Activated T-cell treated with anti-CD3 and anti-CD28 coated beads, Interleukin-2, amount 50 U/mL, for 48 hours (primary cell): ENCODE results near the gene GPR39.

Source experiments
- DNase-seq, 2 experiments: peaks; one replicate each; pipeline ENCODE4 v3.0.0-alpha.2; 2020

Gene GPR39

GRCh38 chr2:132415256-132415914 is 1.2 kb upstream of the GPR39 start:
- DNase-seq = no peak

DNA sequence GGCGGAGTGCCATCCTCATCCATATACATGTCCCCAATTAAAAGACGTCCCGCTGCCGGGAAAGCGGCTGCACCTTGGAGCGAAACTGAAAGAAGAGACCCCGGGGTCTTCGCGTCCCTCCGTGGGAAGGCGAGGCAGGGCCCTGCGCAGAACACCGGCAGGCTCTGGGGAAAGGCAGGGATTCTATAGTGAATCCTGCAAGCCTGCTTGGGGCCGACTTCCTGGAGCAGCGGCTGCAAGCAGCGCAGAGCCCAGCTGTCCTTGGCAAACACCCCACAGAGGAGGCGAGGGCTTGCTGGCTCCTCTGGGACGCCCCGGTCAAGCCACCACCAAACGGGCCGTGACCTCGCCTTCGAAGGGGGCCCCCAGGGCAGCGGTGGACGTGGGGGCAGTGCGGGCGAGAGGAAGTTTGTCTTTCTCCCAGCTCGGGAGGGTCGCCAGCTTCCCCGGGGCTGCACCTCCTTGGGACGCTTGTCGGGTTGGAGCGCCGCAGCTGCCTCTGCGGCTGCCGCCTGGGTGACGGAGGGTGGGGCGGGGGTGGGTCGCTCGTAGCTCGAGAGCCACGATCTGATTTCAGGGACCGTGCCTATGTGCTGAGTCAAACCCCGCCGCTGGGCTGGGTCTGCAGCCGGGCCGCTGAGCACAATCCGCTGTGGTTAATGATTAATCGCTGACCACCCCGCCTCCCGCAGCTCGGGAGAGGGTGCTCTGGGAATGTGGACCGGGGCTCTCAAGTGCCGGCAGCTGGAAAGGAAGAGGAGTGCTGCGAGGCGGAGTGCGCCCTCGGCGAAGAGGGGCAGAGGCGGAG is 486 bp upstream of the GPR39 start:
- no peak for DNase-seq

- no peak for DNase-seq
Measured at GRCh38 chr2:132417430-132418035, 928 bp downstream of the GPR39 start.

DNA sequence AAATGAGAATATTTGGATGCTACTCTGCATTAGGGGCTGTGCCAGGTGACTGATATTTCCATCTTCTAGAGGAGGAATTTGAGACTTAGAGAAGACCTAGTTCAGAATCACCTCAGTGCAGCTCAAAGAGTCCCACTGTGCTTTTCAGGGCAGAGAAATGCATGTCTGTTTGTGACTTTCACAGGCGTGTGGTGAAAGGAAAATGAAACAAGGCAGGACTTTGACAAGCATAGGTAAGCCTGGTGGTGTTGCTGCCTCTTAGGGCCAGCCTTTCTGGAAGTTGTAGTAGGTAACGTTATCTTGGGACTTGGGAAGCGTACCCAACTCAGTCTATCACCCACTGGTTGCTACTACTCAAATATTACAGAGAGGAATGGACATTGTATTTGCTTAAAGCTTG is 2.6 kb downstream of the GPR39 start:
- DNase-seq = no peak

GRCh38 chr2:132419941-132420340 is 3.3 kb downstream of the GPR39 start:
- no peak for DNase-seq

- no peak for DNase-seq
Measured at GRCh38 chr2:132420816-132421805, 4.5 kb downstream of the GPR39 start.

GRCh38 chr2:132422736-132423135 is 6.1 kb downstream of the GPR39 start:
- no peak for DNase-seq

GRCh38 chr2:132424526-132425121 is 8.0 kb downstream of the GPR39 start:
- no peak for DNase-seq

GRCh38 chr2:132426033-132426432 is 9.4 kb downstream of the GPR39 start:
- no peak for DNase-seq

GRCh38 chr2:132426656-132427055 is 10.1 kb downstream of the GPR39 start:
- DNase-seq = no peak

GRCh38 chr2:132429351-132429750 is 12.7 kb downstream of the GPR39 start:
- DNase-seq = no peak

DNA sequence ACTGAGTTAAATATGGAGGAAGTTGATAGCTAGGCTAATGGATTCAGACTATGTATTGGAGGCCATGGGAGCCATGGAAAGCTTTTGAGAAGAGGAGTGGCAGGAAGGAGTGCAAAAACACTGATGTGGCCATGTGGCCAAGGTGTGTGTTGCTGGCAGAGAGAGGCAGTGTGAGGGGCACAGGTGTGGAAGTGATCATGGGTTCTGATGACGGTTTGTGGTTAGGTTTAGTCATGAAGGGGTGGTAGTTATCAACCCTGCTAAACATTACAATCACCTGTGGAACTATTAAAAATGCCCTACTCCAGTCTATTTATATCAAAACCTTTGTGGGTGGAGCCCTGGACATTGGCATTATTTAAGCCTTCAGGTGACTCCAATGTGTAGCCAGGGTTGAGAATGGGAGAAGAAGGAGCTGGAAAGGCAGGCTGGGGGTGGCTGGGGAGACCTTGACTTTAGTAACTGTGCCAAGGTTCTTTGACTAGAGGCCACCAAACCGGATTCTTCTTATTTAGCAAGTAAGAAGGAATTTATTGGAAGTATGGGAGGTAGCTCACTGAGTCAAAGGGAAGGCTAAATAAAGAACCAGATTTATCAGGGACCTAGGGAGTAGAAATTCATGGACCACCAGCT is 13.5 kb downstream of the GPR39 start:
- DNase-seq = no peak

GRCh38 chr2:132430895-132431294 is 14.3 kb downstream of the GPR39 start:
- DNase-seq = no peak

GRCh38 chr2:132437852-132438669 is 21.5 kb downstream of the GPR39 start:
- no peak for DNase-seq

GRCh38 chr2:132438691-132439090 is 22.1 kb downstream of the GPR39 start:
- no peak for DNase-seq

DNA sequence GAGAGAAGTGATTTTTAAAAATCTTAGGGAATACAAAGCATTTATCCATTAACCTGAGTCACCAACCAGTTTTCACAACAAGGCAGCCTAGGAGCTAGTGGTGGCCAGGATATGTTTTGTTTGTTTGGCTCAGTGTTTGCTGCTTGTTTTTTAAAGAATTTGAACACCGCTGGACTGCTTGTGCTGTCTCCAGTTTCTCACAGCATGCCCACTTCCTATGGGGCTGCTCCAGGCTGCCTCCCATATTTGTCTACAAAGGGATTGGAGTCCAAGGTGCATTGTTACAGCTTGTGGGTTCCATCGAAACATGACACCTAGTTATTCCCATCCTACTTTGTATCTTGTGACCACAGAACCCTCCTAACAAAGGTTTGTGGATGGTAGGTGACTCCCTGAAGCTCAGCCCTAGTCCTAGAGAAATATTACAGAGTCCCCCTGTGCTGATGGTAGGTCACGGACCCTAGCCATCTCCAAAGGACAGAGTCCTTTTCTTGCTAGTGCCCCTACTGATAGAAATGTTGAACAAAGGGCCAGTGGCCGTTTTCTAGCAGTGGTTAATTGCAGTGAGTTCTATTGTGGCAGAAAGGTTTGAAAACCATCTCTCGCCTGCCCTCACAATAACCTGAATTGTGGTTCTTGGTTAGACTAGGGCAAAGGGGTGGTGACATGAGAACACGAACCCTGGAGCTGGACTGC is 23.2 kb downstream of the GPR39 start:
- DNase-seq = no peak

DNA sequence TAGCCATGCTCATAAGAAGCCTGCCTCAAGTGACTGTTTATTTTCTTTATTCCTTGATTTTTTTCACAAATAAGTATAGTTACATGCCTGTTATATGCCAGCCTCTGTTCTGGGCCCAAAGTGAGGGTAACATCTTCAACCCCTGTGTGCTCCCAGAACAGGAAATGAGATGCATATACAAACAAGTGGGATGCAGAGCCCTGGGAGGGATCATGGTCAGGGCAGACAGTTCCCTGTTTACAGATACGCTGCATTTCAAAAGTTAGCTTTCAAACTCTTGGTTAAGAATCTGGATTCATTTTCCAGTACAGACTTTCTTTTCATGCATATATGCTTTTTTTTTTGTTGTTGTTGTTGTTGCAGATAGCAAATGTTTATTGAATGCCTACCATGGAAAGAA is 24.4 kb downstream of the GPR39 start:
- DNase-seq = no peak

DNA sequence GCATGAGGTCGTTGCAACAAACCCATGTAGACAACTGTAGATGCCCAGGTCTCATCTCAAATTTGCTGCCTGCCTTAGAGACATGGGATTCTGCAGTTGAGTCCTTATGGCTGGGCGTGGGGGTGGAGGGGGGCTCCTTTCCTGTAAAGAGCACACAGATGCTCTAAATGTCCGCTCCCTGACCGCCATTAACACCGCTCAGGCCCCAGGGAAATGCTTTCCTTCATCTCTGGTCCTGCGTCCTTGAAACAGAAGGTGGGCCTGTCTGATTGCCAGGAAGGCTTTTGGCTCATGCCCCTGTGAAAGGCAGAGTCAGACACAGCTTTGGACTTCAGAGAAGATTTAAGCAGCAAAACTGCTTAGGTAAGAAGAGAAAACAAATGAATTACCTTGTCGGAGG is 25.7 kb downstream of the GPR39 start:
- DNase-seq = no peak

- no peak for DNase-seq
Measured at GRCh38 chr2:132443106-132443505, 26.5 kb downstream of the GPR39 start.

DNA sequence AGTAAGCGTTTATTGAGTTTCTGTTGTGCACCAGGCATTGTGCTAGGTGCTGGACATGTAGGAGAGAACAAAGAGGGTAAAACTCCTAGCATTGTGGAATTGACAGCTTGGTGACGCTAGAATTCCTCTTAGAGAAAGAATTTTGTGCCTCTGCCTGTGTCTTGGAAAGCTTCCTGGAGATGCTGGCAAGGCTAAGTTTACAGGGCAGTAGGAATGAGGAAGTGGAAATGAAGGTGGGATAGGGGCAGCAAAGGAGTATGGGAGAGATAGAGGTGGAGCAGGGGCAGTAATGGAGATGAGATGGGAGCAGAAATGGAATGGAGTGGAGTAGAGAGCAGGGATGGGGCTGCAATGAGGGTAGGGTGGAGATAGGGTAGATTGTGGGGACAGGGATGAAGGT is 29.8 kb downstream of the GPR39 start:
- no peak for DNase-seq
